ENCODE measurements around the gene TMEM61. TPM values are rescaled to one million over a fixed set of nuclear protein-coding genes. Genes with fewer than 3 reads are reported as not detected.
"Not testable (repeated sequence)": the region's sequence is repeated elsewhere in the genome, so short reads cannot be mapped to it uniquely, and the experiment has no call there.

Gene TMEM61
- total RNA-seq, 2 experiments from 2014 or later, result not detected

GRCh38 chr1:54955359-54955758, 25.1 kb upstream of the TMEM61 start:
- intact Hi-C loops (cut with micrococcal nuclease), result no loop called here
- no peak for DNase-seq
- CTCF ChIA-PET, result interaction anchor here (2.5 to 3.3 kb wide), 2 partner anchors 10 to 41 kb away, joined by 13 to 17 read pairs; no protein-coding TSS in a partner anchor
- no peak overlapping the region for H3K4me3 Mint-ChIP-seq
- no peak for ATAC-seq
- H3K27me3 Mint-ChIP-seq, result peaks cover 3% of the 10 kb centered on the region
- H3K27ac Mint-ChIP-seq, result no peak overlapping the region
- TF ChIP-seq, protein P1, sequence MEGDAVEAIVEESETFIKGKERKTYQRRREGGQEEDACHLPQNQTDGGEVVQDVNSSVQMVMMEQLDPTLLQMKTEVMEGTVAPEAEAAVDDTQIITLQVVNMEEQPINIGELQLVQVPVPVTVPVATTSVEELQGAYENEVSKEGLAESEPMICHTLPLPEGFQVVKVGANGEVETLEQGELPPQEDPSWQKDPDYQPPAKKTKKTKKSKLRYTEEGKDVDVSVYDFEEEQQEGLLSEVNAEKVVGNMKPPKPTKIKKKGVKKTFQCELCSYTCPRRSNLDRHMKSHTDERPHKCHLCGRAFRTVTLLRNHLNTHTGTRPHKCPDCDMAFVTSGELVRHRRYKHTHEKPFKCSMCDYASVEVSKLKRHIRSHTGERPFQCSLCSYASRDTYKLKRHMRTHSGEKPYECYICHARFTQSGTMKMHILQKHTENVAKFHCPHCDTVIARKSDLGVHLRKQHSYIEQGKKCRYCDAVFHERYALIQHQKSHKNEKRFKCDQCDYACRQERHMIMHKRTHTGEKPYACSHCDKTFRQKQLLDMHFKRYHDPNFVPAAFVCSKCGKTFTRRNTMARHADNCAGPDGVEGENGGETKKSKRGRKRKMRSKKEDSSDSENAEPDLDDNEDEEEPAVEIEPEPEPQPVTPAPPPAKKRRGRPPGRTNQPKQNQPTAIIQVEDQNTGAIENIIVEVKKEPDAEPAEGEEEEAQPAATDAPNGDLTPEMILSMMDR (IDR thresholded peaks at IDR 0.05), result no peak
- no peaks in the 10 kb centered on the region for H3K4me1 Mint-ChIP-seq (ENCODE audit: low read depth)
- peaks cover 4% of the 10 kb centered on the region for H3K9me3 Mint-ChIP-seq
- H3K36me3 Mint-ChIP-seq (ENCODE audit: low read depth), result no peaks in the 10 kb centered on the region
- POLR2A ChIA-PET, result no interaction called here

DNA sequence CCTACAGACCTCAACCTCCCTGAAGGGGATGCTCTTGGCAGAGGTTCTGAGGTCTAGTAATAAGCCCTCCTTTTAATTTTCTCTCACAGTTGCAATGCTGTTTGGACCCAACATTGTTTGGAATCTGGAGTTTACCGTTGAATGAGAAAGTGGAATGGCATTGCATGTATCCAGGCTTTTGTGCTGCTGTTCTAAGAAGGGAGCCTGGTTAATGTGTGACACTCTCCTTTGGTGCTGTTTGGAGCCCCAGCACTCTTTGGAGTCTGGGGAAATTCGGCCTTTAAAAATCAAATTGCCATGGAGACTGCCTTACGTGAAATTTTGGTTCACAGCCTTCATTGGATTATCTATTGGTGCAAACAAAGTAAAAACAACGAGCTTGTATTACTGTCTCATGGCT, 23.7 kb upstream of the TMEM61 start:
- peaks cover 4% of the 10 kb centered on the region for H3K9me3 Mint-ChIP-seq
- no peak overlapping the region for H3K27ac Mint-ChIP-seq
- POLR2A ChIA-PET, result no interaction called here
- DNase-seq, result no peak
- intact Hi-C loops (cut with micrococcal nuclease), result no loop called here
- CTCF ChIA-PET, result interaction anchor here (1.4 to 3.3 kb wide), 3 partner anchors 7 to 39 kb away, joined by 4 to 17 read pairs (median 13); no protein-coding TSS in a partner anchor
- no peak for ATAC-seq
- no peaks in the 10 kb centered on the region for H3K36me3 Mint-ChIP-seq (ENCODE audit: low read depth)
- H3K4me3 Mint-ChIP-seq, result no peak overlapping the region
- TF ChIP-seq, protein P1 (IDR thresholded peaks at IDR 0.05), result no peak
- H3K4me1 Mint-ChIP-seq (ENCODE audit: low read depth), result no peaks in the 10 kb centered on the region
- H3K27me3 Mint-ChIP-seq, result peaks cover 3% of the 10 kb centered on the region

DNA sequence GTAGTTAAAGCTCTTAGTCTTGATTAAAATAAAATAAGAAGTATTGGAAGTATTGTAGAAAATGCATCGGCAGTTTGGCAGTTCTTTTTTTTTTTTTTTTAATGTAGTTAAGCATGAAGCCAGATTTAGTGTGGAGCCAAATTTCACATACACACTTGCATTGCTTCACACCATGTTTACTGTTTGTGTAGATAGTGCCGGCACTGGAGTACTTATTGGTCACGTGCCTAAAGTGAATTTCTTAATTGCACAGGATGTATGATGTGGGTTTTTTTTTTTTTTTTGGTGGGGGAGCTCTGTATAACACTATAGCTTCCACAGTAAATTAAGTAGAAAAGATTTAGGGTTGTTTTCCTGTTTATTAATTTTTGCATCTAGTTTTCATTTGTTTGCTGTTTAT, 21.2 kb upstream of the TMEM61 start:
- ChIA-PET CTCF (interaction anchor here (0.7 to 3.7 kb wide), 5 partner anchors 8 to 304 kb away, joined by 3 to 18 read pairs (median 9); no protein-coding TSS in a partner anchor), POLR2A (no interaction called here)
- DNase-seq (no peak), ATAC-seq (no peak)
- TF ChIP-seq, protein P1 (IDR thresholded peaks at IDR 0.05), result no peak
- Mint-ChIP-seq H3K36me3 (ENCODE audit: low read depth) (no peaks in the 10 kb centered on the region), H3K4me1 (ENCODE audit: low read depth) (no peaks in the 10 kb centered on the region), H3K4me3 (no peak overlapping the region), H3K27ac (no peak overlapping the region), H3K9me3 (peaks cover 4% of the 10 kb centered on the region), H3K27me3 (peaks cover 1% of the 10 kb centered on the region)
- intact Hi-C loops (cut with micrococcal nuclease), result no loop called here

DNA sequence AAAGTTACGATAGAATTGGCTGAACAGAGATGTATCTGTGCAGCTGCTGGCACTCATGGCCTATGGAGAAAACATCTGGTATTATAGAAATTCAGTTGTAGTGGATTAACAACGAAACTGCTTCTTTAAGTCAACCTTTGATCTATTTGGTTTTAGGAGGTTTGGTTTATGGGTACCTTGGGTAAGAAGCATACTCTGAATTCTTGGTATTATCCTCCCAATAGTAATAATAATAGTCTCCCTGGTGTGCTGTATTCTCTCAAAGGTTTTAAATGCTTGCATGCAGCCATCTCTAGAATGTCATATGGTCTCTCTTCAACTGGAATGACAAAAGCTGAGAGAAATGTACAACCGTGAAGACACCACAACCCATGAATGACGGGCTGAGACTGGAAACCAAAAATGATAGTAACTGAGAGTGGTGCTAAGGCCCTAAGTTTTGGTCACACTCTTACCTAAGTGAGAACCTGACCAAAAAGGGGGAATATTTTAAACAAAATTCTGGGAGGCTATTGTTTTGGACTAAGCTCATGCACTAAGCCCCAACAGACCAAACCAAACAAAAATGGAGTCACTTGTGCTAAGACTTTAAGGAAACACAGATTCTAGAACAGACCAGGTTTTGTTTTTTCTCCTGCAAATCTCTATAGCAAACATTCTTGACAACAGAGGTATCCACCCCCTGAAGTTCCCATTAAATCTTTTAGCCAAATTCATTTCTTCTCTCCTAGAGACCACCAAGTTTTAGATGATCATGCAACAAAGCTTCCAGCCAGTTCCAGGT, 17.6 kb upstream of the TMEM61 start:
- CTCF ChIA-PET, result interaction anchor here (2.0 to 4.3 kb wide), 3 partner anchors 12 to 59 kb away, joined by 10 to 24 read pairs (median 10); no protein-coding TSS in a partner anchor
- H3K4me1 Mint-ChIP-seq (ENCODE audit: low read depth), result peaks cover 5% of the 10 kb centered on the region
- POLR2A ChIA-PET, result no interaction called here
- no peaks in the 10 kb centered on the region for H3K36me3 Mint-ChIP-seq (ENCODE audit: low read depth)
- intact Hi-C loops (cut with micrococcal nuclease), result no loop called here
- no peak overlapping the region for H3K27ac Mint-ChIP-seq
- H3K9me3 Mint-ChIP-seq, result no peaks in the 10 kb centered on the region
- DNase-seq, result no peak
- no peak overlapping the region for H3K4me3 Mint-ChIP-seq
- TF ChIP-seq, protein P1 (IDR thresholded peaks at IDR 0.05), result no peak
- peaks cover 5% of the 10 kb centered on the region for H3K27me3 Mint-ChIP-seq
- ATAC-seq, result no peak

DNA sequence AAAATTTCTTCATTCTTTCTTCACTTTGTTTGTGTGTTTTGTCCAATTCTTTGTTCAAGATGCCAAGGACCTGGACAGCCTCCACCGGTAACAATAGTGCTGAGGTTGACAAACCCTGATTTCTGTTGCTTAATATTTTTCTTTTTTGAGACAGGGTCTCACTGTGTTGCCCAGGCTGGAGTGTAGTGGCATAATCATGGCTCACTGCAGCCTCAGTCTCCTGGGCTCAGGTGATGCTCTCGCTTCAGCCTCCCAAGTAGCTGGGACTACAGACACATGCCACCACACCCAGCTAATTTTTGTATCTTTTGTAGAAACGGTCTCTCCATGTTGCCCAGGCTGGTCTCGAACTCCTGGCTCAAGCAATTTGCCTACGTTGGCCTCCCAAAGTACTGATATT, 16.6 kb upstream of the TMEM61 start:
- H3K4me3 Mint-ChIP-seq; POLR2A ChIA-PET; H3K9me3 Mint-ChIP-seq; intact Hi-C loops (cut with micrococcal nuclease); H3K4me1 Mint-ChIP-seq (ENCODE audit: low read depth); ATAC-seq; H3K36me3 Mint-ChIP-seq (ENCODE audit: low read depth); H3K27ac Mint-ChIP-seq; H3K27me3 Mint-ChIP-seq; DNase-seq: not testable (repeated sequence)
- CTCF ChIA-PET, result interaction anchor here (2.0 to 4.3 kb wide), 2 partner anchors 13 to 19 kb away, joined by 10 to 24 read pairs; no protein-coding TSS in a partner anchor

Data from activated CD8-positive, alpha-beta T cell treated with anti-CD3 and anti-CD28 coated beads for 36 hours (primary cell).